ENCODE data around the gene TMTC1. TPM values are rescaled to one million over a fixed set of nuclear protein-coding genes. Genes with fewer than 3 reads are reported as not detected.

The TMTC1 gene
- total and polyA plus RNA-seq, 9 of the 15 experiments (the other 6 are each of a cell fraction or from before 2014, with no cell fraction given) = under 0.01 to 0.18 (median 0.06) TPM; not detected in 2

DNA sequence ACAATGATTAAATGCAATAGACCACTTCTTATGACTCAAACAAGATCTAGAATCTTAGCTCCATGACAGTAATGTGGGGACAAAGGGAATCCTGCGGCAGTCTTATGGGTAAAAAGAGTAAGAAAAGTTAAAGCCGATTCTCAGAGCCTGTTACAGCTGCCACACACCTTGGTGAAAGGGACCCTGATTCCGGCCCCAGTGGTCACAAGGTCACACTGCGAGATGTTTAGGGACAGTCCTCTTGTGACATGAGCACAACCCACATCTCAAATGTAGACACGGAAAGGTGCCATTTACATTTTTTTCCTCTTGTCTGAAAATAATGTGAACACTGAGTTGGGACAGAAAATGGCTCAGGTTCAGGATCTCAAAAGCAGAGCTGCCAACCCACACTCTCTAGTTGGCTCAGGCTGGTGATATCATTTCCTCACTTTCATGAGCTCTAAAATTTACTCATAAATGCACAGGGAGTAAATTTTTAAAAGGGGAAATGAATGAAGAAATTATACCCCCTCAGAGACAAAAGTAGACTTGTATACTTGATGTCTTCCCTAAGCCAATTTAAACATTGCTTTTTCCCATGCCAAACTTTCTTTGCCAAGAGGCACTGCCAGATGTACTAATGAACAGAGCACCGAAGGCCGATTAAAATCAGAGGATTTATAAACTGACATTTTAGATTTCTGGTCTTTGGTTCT is 173.1 kb downstream of the TMTC1 start:
- Histone ChIP-seq H3K4me3 (no peak overlapping the region), H3K9ac (ENCODE audit: insufficient read depth in 1 of 2, low read depth in 2 of 2, low read length in 2 of 2) (no peak overlapping the region), H3K27ac (ENCODE audit: extremely low read depth, low read depth, low read length) (no peak overlapping the region), H3K4me2 (ENCODE audit: insufficient read depth, low read length) (no peak overlapping the region), H3K79me2 (ENCODE audit: control insufficient read depth, insufficient read depth, low read length) (no peaks in the 10 kb centered on the region), H3K36me3 (ENCODE audit: control insufficient read depth, insufficient read depth, low read length) (no peaks in the 10 kb centered on the region), H2AFZ (ENCODE audit: low read depth, low read length) (no peak overlapping the region), H4K20me1 (replicated peaks; ENCODE audit: control insufficient read depth, insufficient read depth, low read length) (no peaks in the 10 kb centered on the region), H3K9me1 (ENCODE audit: control insufficient read depth, insufficient read depth, low read length) (no peaks in the 10 kb centered on the region), H3K9me3 (replicated peaks; ENCODE audit: control insufficient read depth, insufficient read depth, low read depth, low read length) (no peaks in the 10 kb centered on the region), H3K4me1 (replicated peaks in 1 of 2; ENCODE audit: control insufficient read depth in 2 of 2, insufficient read depth in 2 of 2, low read length in 2 of 2) (no peaks in the 10 kb centered on the region), H3K27me3 (ENCODE audit: control insufficient read depth in 2 of 2, insufficient read depth in 2 of 2, low read length in 2 of 2) (peaks cover 6 to 16% of the 10 kb centered on the region in 2 experiments; a peak in 4 of 5 replicates)
- TF ChIP-seq, protein P1, sequence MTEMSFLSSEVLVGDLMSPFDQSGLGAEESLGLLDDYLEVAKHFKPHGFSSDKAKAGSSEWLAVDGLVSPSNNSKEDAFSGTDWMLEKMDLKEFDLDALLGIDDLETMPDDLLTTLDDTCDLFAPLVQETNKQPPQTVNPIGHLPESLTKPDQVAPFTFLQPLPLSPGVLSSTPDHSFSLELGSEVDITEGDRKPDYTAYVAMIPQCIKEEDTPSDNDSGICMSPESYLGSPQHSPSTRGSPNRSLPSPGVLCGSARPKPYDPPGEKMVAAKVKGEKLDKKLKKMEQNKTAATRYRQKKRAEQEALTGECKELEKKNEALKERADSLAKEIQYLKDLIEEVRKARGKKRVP (CRISPR knock-in tag; IDR thresholded peaks at IDR 0.05) = no peak
- TF ChIP-seq POLR2B (IDR thresholded peaks at IDR 0.05; ENCODE audit: low read depth, partially characterized antibody) (no peak), DPF2 (IDR thresholded peaks at IDR 0.05) (no peak), PHB (CRISPR knock-in tag; IDR thresholded peaks at IDR 0.05) (no peak), MEF2D (tag; conservative IDR thresholded peaks at IDR 0.05; ENCODE audit: low read depth) (no peak), EP400 (IDR thresholded peaks at IDR 0.05) (no peak)
- TF ChIP-seq, protein P2, sequence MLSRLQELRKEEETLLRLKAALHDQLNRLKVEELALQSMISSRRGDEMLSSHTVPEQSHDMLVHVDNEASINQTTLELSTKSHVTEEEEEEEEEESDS (CRISPR knock-in tag; IDR thresholded peaks at IDR 0.05) = no peak
- ATAC-seq (no peak), FAIRE-seq (peak; percentile 6), DNase-seq (ENCODE audit: extremely low read depth in 1 of 4, low spot score in 3 of 4) (no peak)
- ChIA-PET CTCF (ENCODE audit: low intra/inter-chr PET ratio) (interaction anchor here (0.7 kb wide), 1 partner anchor 88 kb away, joined by 4 read pairs; no protein-coding TSS in a partner anchor), POLR2A (no interaction called here)
- in situ Hi-C loops (cut with MboI) = no loop called here
- 0% methylated on average over 7 of the region's 7 CpGs for WGBS (ENCODE audit: insufficient coverage, low coverage, missing lambda C conversion rate)
- no TSS peak for BruUV-seq (replicated peaks)
- intact Hi-C loops (cut with micrococcal nuclease) = no loop called here

All from K562 (cell line).